ENCODE results near the gene SKA1.
"Not testable (repeated sequence)": the region's sequence is repeated elsewhere in the genome, so short reads cannot be mapped to it uniquely, and the experiment has no call there.

The SKA1 gene

GRCh38 chr18:50393802-50394201, 19.0 kb downstream of the SKA1 start:
- H3K27ac ChIP-seq (ENCODE audit: low read length), result no peak overlapping the region
- H3K4me3 ChIP-seq (ENCODE audit: low read length in 2 of 2), result no peak overlapping the region

DNA sequence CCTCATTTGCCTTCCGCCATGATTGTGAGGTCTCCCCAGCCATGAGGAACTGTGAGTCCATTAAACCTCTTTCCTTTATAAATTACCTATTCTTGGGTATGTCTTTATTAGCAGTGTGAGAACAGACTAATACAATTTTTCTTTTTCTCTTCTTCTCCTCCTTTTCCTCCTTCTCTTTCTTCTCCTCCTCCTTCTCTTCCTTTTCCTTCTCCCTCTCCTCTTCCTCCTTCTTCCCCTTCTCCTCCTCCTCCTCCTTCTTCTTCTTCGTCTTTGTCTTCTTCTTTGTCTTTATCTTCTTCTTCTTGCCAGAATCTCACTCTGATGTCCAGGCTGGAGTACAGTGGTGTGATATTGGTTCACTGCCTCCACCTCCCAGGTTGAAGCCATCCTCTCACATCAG, 20.2 kb downstream of the SKA1 start:
- no peaks in the 10 kb centered on the region for H3K36me3 ChIP-seq (ENCODE audit: control insufficient read depth in 2 of 2, insufficient read depth in 2 of 2, low read length in 2 of 2)
- H3K4me3 ChIP-seq (ENCODE audit: low read length in 2 of 2), result no peak overlapping the region
- H3K9ac ChIP-seq (ENCODE audit: low read length in 2 of 2), result no peak overlapping the region

More at GRCh38 chr18:50393802-50394201, 19.0 kb downstream of the SKA1 start:
- Histone ChIP-seq H3K4me1 (ENCODE audit: control insufficient read depth, insufficient read depth, low read length) (no peaks in the 10 kb centered on the region), H3K27me3 (ENCODE audit: control insufficient read depth in 1 of 2, insufficient read depth in 2 of 2, low read length in 2 of 2) (no peaks in the 10 kb centered on the region), H3K9ac (ENCODE audit: low read length in 2 of 2) (no peak overlapping the region), H3K9me3 (ENCODE audit: control insufficient read depth in 2 of 2, low read length in 2 of 2) (no peaks in the 10 kb centered on the region), H3K36me3 (ENCODE audit: control insufficient read depth in 2 of 2, insufficient read depth in 2 of 2, low read length in 2 of 2) (no peaks in the 10 kb centered on the region)

DNA sequence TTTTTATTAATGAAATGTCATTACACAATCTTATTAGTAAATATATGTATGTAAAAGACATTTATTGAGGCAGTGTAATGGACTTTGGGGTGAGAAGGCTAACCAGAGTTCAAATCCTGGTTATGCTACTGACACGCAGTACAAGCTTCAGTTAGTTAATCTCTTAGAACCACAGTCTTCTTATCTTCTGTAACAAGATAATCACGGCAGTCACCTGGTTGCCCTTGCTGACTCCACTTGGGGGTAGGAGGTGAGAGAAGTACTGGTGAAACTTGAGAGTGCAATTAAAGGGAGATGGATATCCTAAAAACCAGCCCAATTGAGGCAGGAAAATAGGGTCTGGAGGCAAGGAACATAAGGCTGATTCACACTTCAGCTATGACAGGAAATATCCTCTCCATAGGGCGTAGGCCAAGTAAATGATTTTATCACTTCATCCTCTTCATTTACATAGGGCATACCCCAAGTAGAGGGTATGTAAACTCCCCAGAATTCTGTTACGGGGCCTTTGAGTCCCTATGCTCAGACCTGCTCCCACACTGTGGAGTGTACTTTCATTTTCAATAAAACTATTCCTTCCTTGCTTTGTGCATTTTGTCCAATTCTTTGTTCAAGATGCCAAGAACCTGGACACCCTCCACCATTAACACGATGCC, 21.3 kb downstream of the SKA1 start:
- Histone ChIP-seq H3K9me3 (ENCODE audit: control insufficient read depth in 2 of 2, low read length in 2 of 2) (no peaks in the 10 kb centered on the region), H3K36me3 (ENCODE audit: control insufficient read depth in 2 of 2, insufficient read depth in 2 of 2, low read length in 2 of 2) (no peaks in the 10 kb centered on the region), H3K4me3 (ENCODE audit: low read length in 2 of 2) (no peak overlapping the region), H3K27me3 (ENCODE audit: control insufficient read depth in 1 of 2, insufficient read depth in 2 of 2, low read length in 2 of 2) (peaks cover 0 to 7% of the 10 kb centered on the region in 2 donors), H3K27ac (ENCODE audit: low read length) (no peak overlapping the region), H3K4me1 (ENCODE audit: control insufficient read depth, insufficient read depth, low read length) (no peaks in the 10 kb centered on the region), H3K9ac (ENCODE audit: low read length in 2 of 2) (no peak overlapping the region)

More for the DNA sequence above, 20.2 kb downstream of the SKA1 start:
- H3K27me3 ChIP-seq (ENCODE audit: control insufficient read depth in 1 of 2, insufficient read depth in 2 of 2, low read length in 2 of 2), result peaks cover 0 to 5% of the 10 kb centered on the region in 2 donors
- no peak overlapping the region for H3K27ac ChIP-seq (ENCODE audit: low read length)
- no peaks in the 10 kb centered on the region for H3K9me3 ChIP-seq (ENCODE audit: control insufficient read depth in 2 of 2, low read length in 2 of 2)
- no peaks in the 10 kb centered on the region for H3K4me1 ChIP-seq (ENCODE audit: control insufficient read depth, insufficient read depth, low read length)

- no peaks in the 10 kb centered on the region for H3K4me1 ChIP-seq (ENCODE audit: control insufficient read depth, insufficient read depth, low read length)
- no peak overlapping the region for H3K27ac ChIP-seq (ENCODE audit: low read length)
- no peaks in the 10 kb centered on the region for H3K36me3 ChIP-seq (ENCODE audit: control insufficient read depth in 2 of 2, insufficient read depth in 2 of 2, low read length in 2 of 2)
- no peak overlapping the region for H3K4me3 ChIP-seq (ENCODE audit: low read length in 2 of 2)
- H3K27me3 ChIP-seq (ENCODE audit: control insufficient read depth in 1 of 2, insufficient read depth in 2 of 2, low read length in 2 of 2), result peaks cover 4 to 7% of the 10 kb centered on the region in 2 donors
- H3K9me3 ChIP-seq (ENCODE audit: control insufficient read depth in 2 of 2, low read length in 2 of 2), result no peaks in the 10 kb centered on the region
- no peak overlapping the region for H3K9ac ChIP-seq (ENCODE audit: low read length in 2 of 2)
Observed at GRCh38 chr18:50397023-50397422, 22.2 kb downstream of the SKA1 start.

- Histone ChIP-seq H3K4me3 (ENCODE audit: low read length in 2 of 2) (no peak overlapping the region), H3K36me3 (ENCODE audit: control insufficient read depth in 2 of 2, insufficient read depth in 2 of 2, low read length in 2 of 2) (no peaks in the 10 kb centered on the region), H3K27me3 (ENCODE audit: control insufficient read depth in 1 of 2, insufficient read depth in 2 of 2, low read length in 2 of 2) (peaks cover 5 to 15% of the 10 kb centered on the region in 2 donors), H3K27ac (ENCODE audit: low read length) (no peak overlapping the region), H3K9me3 (ENCODE audit: control insufficient read depth in 2 of 2, low read length in 2 of 2) (no peaks in the 10 kb centered on the region), H3K4me1 (ENCODE audit: control insufficient read depth, insufficient read depth, low read length) (no peaks in the 10 kb centered on the region), H3K9ac (ENCODE audit: low read length in 2 of 2) (no peak overlapping the region)
Observed at GRCh38 chr18:50398099-50398498, 23.3 kb downstream of the SKA1 start.

- H3K27ac ChIP-seq (ENCODE audit: low read length), result no peak overlapping the region
- no peak overlapping the region for H3K9ac ChIP-seq (ENCODE audit: low read length in 2 of 2)
- H3K9me3 ChIP-seq (ENCODE audit: control insufficient read depth in 2 of 2, low read length in 2 of 2), result no peaks in the 10 kb centered on the region
- H3K27me3 ChIP-seq (ENCODE audit: control insufficient read depth in 1 of 2, insufficient read depth in 2 of 2, low read length in 2 of 2), result peaks cover 5 to 18% of the 10 kb centered on the region in 2 donors
- no peak overlapping the region for H3K4me3 ChIP-seq (ENCODE audit: low read length in 2 of 2)
- H3K36me3 ChIP-seq (ENCODE audit: control insufficient read depth in 2 of 2, insufficient read depth in 2 of 2, low read length in 2 of 2), result no peaks in the 10 kb centered on the region
- no peaks in the 10 kb centered on the region for H3K4me1 ChIP-seq (ENCODE audit: control insufficient read depth, insufficient read depth, low read length)
Observed at GRCh38 chr18:50398947-50399346, 24.1 kb downstream of the SKA1 start.

- H3K27me3 ChIP-seq (ENCODE audit: control insufficient read depth in 1 of 2, insufficient read depth in 2 of 2, low read length in 2 of 2), result peaks cover 5 to 18% of the 10 kb centered on the region in 2 donors
Observed at GRCh38 chr18:50399582-50399981, 24.7 kb downstream of the SKA1 start.

GRCh38 chr18:50400438-50400837, 25.6 kb downstream of the SKA1 start:
- H3K27ac ChIP-seq (ENCODE audit: low read length); H3K9ac ChIP-seq (ENCODE audit: low read length in 2 of 2); H3K4me1 ChIP-seq (ENCODE audit: control insufficient read depth, insufficient read depth, low read length): not testable (repeated sequence)

More at GRCh38 chr18:50399582-50399981, 24.7 kb downstream of the SKA1 start:
- H3K4me3 ChIP-seq (ENCODE audit: low read length in 2 of 2), result no peak overlapping the region
- no peak overlapping the region for H3K9ac ChIP-seq (ENCODE audit: low read length in 2 of 2)
- no peak overlapping the region for H3K27ac ChIP-seq (ENCODE audit: low read length)
- H3K4me1 ChIP-seq (ENCODE audit: control insufficient read depth, insufficient read depth, low read length), result no peaks in the 10 kb centered on the region
- no peaks in the 10 kb centered on the region for H3K36me3 ChIP-seq (ENCODE audit: control insufficient read depth in 2 of 2, insufficient read depth in 2 of 2, low read length in 2 of 2)
- no peaks in the 10 kb centered on the region for H3K9me3 ChIP-seq (ENCODE audit: control insufficient read depth in 2 of 2, low read length in 2 of 2)

GRCh38 chr18:50401295-50401694, 26.4 kb downstream of the SKA1 start:
- Histone ChIP-seq H3K9ac (ENCODE audit: low read length in 2 of 2) (no peak overlapping the region), H3K9me3 (ENCODE audit: control insufficient read depth in 2 of 2, low read length in 2 of 2) (no peaks in the 10 kb centered on the region), H3K4me3 (ENCODE audit: low read length in 2 of 2) (no peak overlapping the region), H3K4me1 (ENCODE audit: control insufficient read depth, insufficient read depth, low read length) (no peaks in the 10 kb centered on the region), H3K27me3 (ENCODE audit: control insufficient read depth in 1 of 2, insufficient read depth in 2 of 2, low read length in 2 of 2) (peaks cover 5 to 21% of the 10 kb centered on the region in 2 donors), H3K36me3 (ENCODE audit: control insufficient read depth in 2 of 2, insufficient read depth in 2 of 2, low read length in 2 of 2) (no peaks in the 10 kb centered on the region), H3K27ac (ENCODE audit: low read length) (no peak overlapping the region)

More at GRCh38 chr18:50400438-50400837, 25.6 kb downstream of the SKA1 start:
- H3K36me3 ChIP-seq (ENCODE audit: control insufficient read depth in 2 of 2, insufficient read depth in 2 of 2, low read length in 2 of 2); H3K4me3 ChIP-seq (ENCODE audit: low read length in 2 of 2); H3K9me3 ChIP-seq (ENCODE audit: control insufficient read depth in 2 of 2, low read length in 2 of 2): not testable (repeated sequence)
- H3K27me3 ChIP-seq (ENCODE audit: control insufficient read depth in 1 of 2, insufficient read depth in 2 of 2, low read length in 2 of 2), result peaks cover 5 to 18% of the 10 kb centered on the region in 2 donors

DNA sequence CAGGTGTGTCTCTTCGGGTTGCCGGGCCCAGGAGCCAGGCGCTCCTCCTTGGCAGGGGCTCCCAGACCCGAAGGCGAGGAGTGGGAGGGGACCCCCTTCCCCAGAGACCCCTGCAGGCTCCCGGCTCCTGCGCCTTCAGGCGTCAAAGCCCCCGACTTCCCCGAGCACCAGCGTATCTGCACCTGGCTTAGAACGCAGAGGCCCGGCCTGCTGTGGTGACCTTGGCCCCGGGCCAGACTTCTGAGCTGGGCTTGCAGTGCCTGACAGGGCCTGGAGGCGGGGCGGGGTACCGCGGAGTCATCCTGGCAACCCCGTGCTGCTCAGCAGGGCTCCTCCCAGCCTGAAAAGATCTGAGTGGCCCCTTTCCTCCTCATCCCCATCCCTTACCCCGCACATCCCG, 27.0 kb downstream of the SKA1 start:
- Histone ChIP-seq H3K36me3 (ENCODE audit: control insufficient read depth in 2 of 2, insufficient read depth in 2 of 2, low read length in 2 of 2) (no peaks in the 10 kb centered on the region), H3K9me3 (ENCODE audit: control insufficient read depth in 2 of 2, low read length in 2 of 2) (no peaks in the 10 kb centered on the region), H3K4me3 (ENCODE audit: low read length in 2 of 2) (no peak overlapping the region), H3K27ac (ENCODE audit: low read length) (no peak overlapping the region), H3K27me3 (ENCODE audit: control insufficient read depth in 1 of 2, insufficient read depth in 2 of 2, low read length in 2 of 2) (peaks cover 5 to 21% of the 10 kb centered on the region in 2 donors), H3K4me1 (ENCODE audit: control insufficient read depth, insufficient read depth, low read length) (no peaks in the 10 kb centered on the region), H3K9ac (ENCODE audit: low read length in 2 of 2) (no peak overlapping the region)

- not testable (repeated sequence) for H3K36me3 ChIP-seq (ENCODE audit: control insufficient read depth in 2 of 2, insufficient read depth in 2 of 2, low read length in 2 of 2); H3K4me3 ChIP-seq (ENCODE audit: low read length in 2 of 2); H3K27ac ChIP-seq (ENCODE audit: low read length); H3K9me3 ChIP-seq (ENCODE audit: control insufficient read depth in 2 of 2, low read length in 2 of 2); H3K9ac ChIP-seq (ENCODE audit: low read length in 2 of 2); H3K4me1 ChIP-seq (ENCODE audit: control insufficient read depth, insufficient read depth, low read length)
- peaks cover 5 to 18% of the 10 kb centered on the region in 2 donors for H3K27me3 ChIP-seq (ENCODE audit: control insufficient read depth in 1 of 2, insufficient read depth in 2 of 2, low read length in 2 of 2)
Observed at GRCh38 chr18:50404752-50405581, 30.1 kb downstream of the SKA1 start.
